PC-3 (cell line): ENCODE data around the gene SF3A2. TPM values are rescaled to one million over a fixed set of nuclear protein-coding genes. Genes with fewer than 3 reads are reported as not detected.

ENCODE experiments used
- ATAC-seq: fragments of 200-7000 bp; cut with Tn5 transposase; 2 replicates; pipeline ENCODE4 v1.9.1; 2020; ENCODE audit warnings: mild to moderate bottlenecking, moderate library complexity
- BruUV-seq: library from RNA; stranded (reverse); fragments of 400-500 nt; replicated peaks from 2 replicates; lab custom pipeline; 2021; lab: Mats Ljungman, UMichigan
- CTCF ChIA-PET: fragments of 300-600 bp; sonication (Branson Sonifier 250); formaldehyde crosslinking; loops from one replicate; lab custom pipeline; 2022; ENCODE audit warnings: antibody characterized with exemption; lab: Charles Lee
- POLR2A ChIA-PET: fragments of 300-600 bp; sonication (Branson Sonifier 250); formaldehyde crosslinking; loops from one replicate; lab custom pipeline; 2022; ENCODE audit warnings: antibody characterized with exemption; ENCODE audit not compliant: unreplicated experiment; lab: Charles Lee
- DNase-seq: peaks from one replicate; pipeline ENCODE4 v3.0.0-alpha.2; 2015
- H2AFZ ChIP-seq: fragments of 300-600 bp; sonication (generic); 2 replicates; pipeline ENCODE4 v1.6.0; 2016; ENCODE audit warnings: antibody characterized with exemption, low read length
- H3F3A ChIP-seq: fragments of 300-600 bp; sonication (generic); one replicate; pipeline ENCODE4 v1.6.0; 2017; ENCODE audit warnings: antibody characterized with exemption, low read length, control low read depth, mild to moderate bottlenecking; ENCODE audit not compliant: unreplicated experiment
- H3K27ac ChIP-seq: fragments of 300-600 bp; sonication (generic); 2 replicates; pipeline ENCODE4 v1.5.1; 2016; ENCODE audit warnings: mild to moderate bottlenecking, low read length
- H3K27me3 ChIP-seq: fragments of 300-600 bp; sonication (generic); 2 replicates; pipeline ENCODE4 v1.6.1; 2016; ENCODE audit warnings: low read length, mixed read lengths
- H3K36me3 ChIP-seq: fragments of 300-600 bp; sonication (generic); 2 replicates; pipeline ENCODE4 v1.6.1; 2016; ENCODE audit warnings: low read depth, mixed run types, low read length, mixed read lengths
- H3K4me1 ChIP-seq: fragments of 300-600 bp; sonication (generic); 2 replicates; pipeline ENCODE4 v1.5.1; 2016; ENCODE audit warnings: low read length; ENCODE audit not compliant: insufficient read depth
- H3K4me2 ChIP-seq: fragments of 300-600 bp; sonication (generic); 2 replicates; pipeline ENCODE4 v1.6.0; 2016; ENCODE audit warnings: low read length
- H3K4me3 ChIP-seq: fragments of 300-600 bp; sonication (generic); 2 replicates; pipeline ENCODE4 v1.5.1; 2016; ENCODE audit warnings: mild to moderate bottlenecking, low read length, mixed read lengths
- H3K79me2 ChIP-seq: fragments of 300-600 bp; sonication (generic); 2 replicates; pipeline ENCODE4 v1.6.1; 2017; ENCODE audit warnings: low read length, mixed read lengths
- H3K9ac ChIP-seq: fragments of 300-600 bp; sonication (generic); 2 replicates; pipeline ENCODE4 v1.6.0; 2016; ENCODE audit warnings: mild to moderate bottlenecking, low read length
- H3K9me2 ChIP-seq: fragments of 300-600 bp; sonication (generic); replicated peaks from 2 replicates; pipeline ENCODE4 v1.6.1; 2016; ENCODE audit warnings: mixed run types, low read length, mixed read lengths
- H3K9me3 ChIP-seq: fragments of 300-600 bp; sonication (generic); 2 replicates; pipeline ENCODE4 v1.6.1; 2016; ENCODE audit warnings: low read length, mixed read lengths
- H4K20me1 ChIP-seq: fragments of 300-600 bp; sonication (generic); 2 replicates; pipeline ENCODE4 v1.6.1; 2016; ENCODE audit warnings: low read length, mixed read lengths
- EZH2 ChIP-seq: fragments of 300-600 bp; sonication (generic); IDR thresholded peaks from one replicate; pipeline ENCODE4 v1.6.1; 2017; ENCODE audit warnings: antibody characterized with exemption, mild to moderate bottlenecking, low read length; ENCODE audit not compliant: unreplicated experiment
- EZH2phosphoT487 ChIP-seq: fragments of 300-600 bp; sonication (generic); IDR thresholded peaks from 2 replicates; pipeline ENCODE4 v1.6.1; 2018; ENCODE audit warnings: mild to moderate bottlenecking, antibody characterized with exemption, low read length, borderline replicate concordance
- intact Hi-C: fragments of 100-400 bp; cut with micrococcal nuclease; formaldehyde crosslinking; loops from 2 replicates; pipeline ENCODE4 v1.9.0; 2023
- total RNA-seq: library from RNA; depleted of rRNA; stranded (reverse); fragments of >200 nt; gene quantifications from 2 replicates; pipeline ENCODE4 v1.2.3, GENCODE V29; 2014
- TF ChIP-seq, protein P1 (sequence below): fragments of 300-600 bp; sonication (generic); conservative IDR thresholded peaks from 2 replicates; pipeline ENCODE4 v1.5.1; 2017; ENCODE audit warnings: antibody characterized with exemption, low read depth, mild to moderate bottlenecking, low read length

SF3A2 gene
- total RNA-seq, 1 experiment from 2014 or later, result 55.5 TPM

GRCh38 chr19:2194513-2195078 lies 42.0 kb upstream of the SF3A2 start:
- TF ChIP-seq EZH2 (no peak), EZH2phosphoT487 (no peak)
- TF ChIP-seq, protein P1, sequence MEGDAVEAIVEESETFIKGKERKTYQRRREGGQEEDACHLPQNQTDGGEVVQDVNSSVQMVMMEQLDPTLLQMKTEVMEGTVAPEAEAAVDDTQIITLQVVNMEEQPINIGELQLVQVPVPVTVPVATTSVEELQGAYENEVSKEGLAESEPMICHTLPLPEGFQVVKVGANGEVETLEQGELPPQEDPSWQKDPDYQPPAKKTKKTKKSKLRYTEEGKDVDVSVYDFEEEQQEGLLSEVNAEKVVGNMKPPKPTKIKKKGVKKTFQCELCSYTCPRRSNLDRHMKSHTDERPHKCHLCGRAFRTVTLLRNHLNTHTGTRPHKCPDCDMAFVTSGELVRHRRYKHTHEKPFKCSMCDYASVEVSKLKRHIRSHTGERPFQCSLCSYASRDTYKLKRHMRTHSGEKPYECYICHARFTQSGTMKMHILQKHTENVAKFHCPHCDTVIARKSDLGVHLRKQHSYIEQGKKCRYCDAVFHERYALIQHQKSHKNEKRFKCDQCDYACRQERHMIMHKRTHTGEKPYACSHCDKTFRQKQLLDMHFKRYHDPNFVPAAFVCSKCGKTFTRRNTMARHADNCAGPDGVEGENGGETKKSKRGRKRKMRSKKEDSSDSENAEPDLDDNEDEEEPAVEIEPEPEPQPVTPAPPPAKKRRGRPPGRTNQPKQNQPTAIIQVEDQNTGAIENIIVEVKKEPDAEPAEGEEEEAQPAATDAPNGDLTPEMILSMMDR, result no peak
- Histone ChIP-seq H3K36me3 (no peaks in the 10 kb centered on the region), H3K9ac (no peak overlapping the region), H3K9me3 (no peaks in the 10 kb centered on the region), H3K4me2 (no peak overlapping the region), H3K27ac (no peak overlapping the region), H3K4me3 (no peak overlapping the region), H2AFZ (no peak overlapping the region), H3K9me2 (no peaks in the 10 kb centered on the region), H4K20me1 (no peaks in the 10 kb centered on the region), H3K27me3 (no peaks in the 10 kb centered on the region), H3K4me1 (no peaks in the 10 kb centered on the region), H3F3A (no peaks in the 10 kb centered on the region), H3K79me2 (peaks cover 25% of the 10 kb centered on the region; the same call in 1 of the 2 replicates)
- DNase-seq (no peak), ATAC-seq (no peak)
- ChIA-PET POLR2A (no interaction called here), CTCF (no interaction called here)
- intact Hi-C loops, result no loop called here
- BruUV-seq, result no TSS peak

GRCh38 chr19:2195361-2195760 lies 41.3 kb upstream of the SF3A2 start:
- no peaks in the 10 kb centered on the region for H3F3A ChIP-seq
- H2AFZ ChIP-seq, result no peak overlapping the region
- H4K20me1 ChIP-seq, result no peaks in the 10 kb centered on the region
- H3K4me1 ChIP-seq, result no peaks in the 10 kb centered on the region
- DNase-seq (no peak), ATAC-seq (no peak)
- POLR2A ChIA-PET, result no interaction called here
- no peak overlapping the region for H3K4me2 ChIP-seq
- no peak overlapping the region for H3K27ac ChIP-seq
- no peaks in the 10 kb centered on the region for H3K27me3 ChIP-seq
- no peak overlapping the region for H3K9ac ChIP-seq
- no peak for TF ChIP-seq EZH2phosphoT487
- TF ChIP-seq, protein P1, result no peak
- no peak for TF ChIP-seq EZH2
- no TSS peak for BruUV-seq
- H3K9me3 ChIP-seq, result no peaks in the 10 kb centered on the region
- H3K36me3 ChIP-seq, result no peaks in the 10 kb centered on the region
- H3K79me2 ChIP-seq, result peaks cover 25% of the 10 kb centered on the region; the same call in 1 of the 2 replicates
- intact Hi-C loops, result no loop called here
- H3K4me3 ChIP-seq, result no peak overlapping the region
- H3K9me2 ChIP-seq, result no peaks in the 10 kb centered on the region
- CTCF ChIA-PET, result no interaction called here

- TF ChIP-seq, protein P1, result no peak
- TF ChIP-seq EZH2phosphoT487 (no peak), EZH2 (no peak)
- H2AFZ ChIP-seq, result no peak overlapping the region
- H3K27me3 ChIP-seq, result no peaks in the 10 kb centered on the region
- DNase-seq (no peak), ATAC-seq (no peak)
- no TSS peak for BruUV-seq
- ChIA-PET CTCF (no interaction called here), POLR2A (no interaction called here)
- H3K9me2 ChIP-seq, result no peaks in the 10 kb centered on the region
- H3K27ac ChIP-seq, result no peak overlapping the region
- H3K4me1 ChIP-seq, result no peaks in the 10 kb centered on the region
- intact Hi-C loops, result no loop called here
- H3K36me3 ChIP-seq, result no peaks in the 10 kb centered on the region
- H3K9ac ChIP-seq, result no peak overlapping the region
- no peak overlapping the region for H3K4me3 ChIP-seq
- H4K20me1 ChIP-seq, result no peaks in the 10 kb centered on the region
- H3K4me2 ChIP-seq, result no peak overlapping the region
- H3K9me3 ChIP-seq, result no peaks in the 10 kb centered on the region
- no peaks in the 10 kb centered on the region for H3F3A ChIP-seq
- peaks cover 25% of the 10 kb centered on the region; the same call in 1 of the 2 replicates for H3K79me2 ChIP-seq
These were observed 40.7 kb upstream of the SF3A2 start for GRCh38 chr19:2195914-2196313.
